GM19035 (cell line): ENCODE results near the gene PNPLA1.
"Not testable (repeated sequence)": the region's sequence is repeated elsewhere in the genome, so short reads cannot be mapped to it uniquely, and the experiment has no call there.

Source experiments
- ATAC-seq: cut with Tn5 transposase; IDR thresholded peaks from one replicate; pipeline ENCODE4 v1.9.1; 2021; ENCODE audit not compliant: unreplicated experiment

PNPLA1 gene

DNA sequence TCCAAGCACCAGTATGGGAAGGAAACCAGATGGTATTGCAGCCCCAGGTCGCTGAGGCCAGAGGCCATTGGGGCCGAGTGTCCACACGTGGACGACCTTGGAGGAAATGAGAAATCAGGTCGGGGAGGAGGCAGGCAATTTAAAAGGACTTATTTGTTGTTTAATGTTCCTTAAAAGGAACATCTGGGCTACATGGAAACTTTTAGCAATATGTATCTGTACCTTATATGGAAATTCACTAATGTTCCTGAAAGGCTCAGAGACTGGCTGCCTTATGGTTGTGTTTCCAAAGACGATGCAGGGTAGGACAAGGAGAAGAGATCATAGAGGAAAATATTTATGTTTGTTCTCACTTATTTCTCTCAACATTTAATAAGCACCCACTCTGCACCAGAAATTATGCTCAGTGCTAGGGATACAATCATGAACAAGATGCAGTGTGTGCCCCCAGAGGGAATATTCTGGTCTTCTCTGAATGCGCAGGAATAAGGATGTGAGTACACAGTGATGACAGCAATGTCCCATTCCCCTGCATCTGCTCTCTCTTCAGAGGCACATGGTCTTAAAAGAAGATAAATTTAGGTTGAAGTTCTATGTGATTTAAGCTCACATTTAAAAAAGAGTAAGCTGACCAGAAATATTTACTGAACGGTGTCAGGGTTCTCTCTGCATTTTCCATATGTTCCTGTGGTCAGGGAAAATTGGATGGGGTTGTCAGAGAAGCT, 63.5 kb downstream of the PNPLA1 start:
- no peak for ATAC-seq

GRCh38 chr6:36333931-36334725, 64.3 kb downstream of the PNPLA1 start:
- no peak for ATAC-seq

GRCh38 chr6:36334832-36335459, 65.1 kb downstream of the PNPLA1 start:
- ATAC-seq, result no peak

GRCh38 chr6:36335465-36336207, 65.8 kb downstream of the PNPLA1 start:
- no peak for ATAC-seq

GRCh38 chr6:36336208-36336710, 66.4 kb downstream of the PNPLA1 start:
- no peak for ATAC-seq

- no peak for ATAC-seq
Measured at GRCh38 chr6:36336779-36337241, 67.0 kb downstream of the PNPLA1 start, which contains the start of gene BNIP5. BNIP5 (minus strand) TSS chr6:36336888; CDS start chr6:36330690, 6,198 bp downstream.

GRCh38 chr6:36337814-36338213, 68.0 kb downstream of the PNPLA1 start:
- ATAC-seq, result no peak

GRCh38 chr6:36338223-36338622, 68.4 kb downstream of the PNPLA1 start:
- ATAC-seq, result not testable (repeated sequence)

DNA sequence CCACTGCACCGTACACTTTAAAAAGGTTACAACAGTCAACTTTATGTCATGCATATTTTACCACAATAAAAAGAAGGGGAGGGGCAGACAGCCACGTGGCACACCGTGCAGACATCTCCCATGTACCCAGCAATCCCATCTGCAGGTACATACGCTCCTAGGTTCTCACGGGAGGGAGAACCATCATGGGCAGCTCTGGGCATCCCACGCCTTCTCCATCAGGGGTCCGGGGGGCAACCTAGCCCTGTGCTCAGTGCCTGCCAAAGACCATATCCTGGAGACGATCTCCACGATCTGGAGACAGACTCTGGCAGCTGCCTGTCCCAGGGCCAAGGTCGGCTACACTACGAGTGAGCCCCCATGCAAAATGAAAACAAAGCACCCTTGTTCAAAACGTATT, 69.3 kb downstream of the PNPLA1 start:
- no peak for ATAC-seq

- no peak for ATAC-seq
Measured at GRCh38 chr6:36340306-36340617, 70.4 kb downstream of the PNPLA1 start.

DNA sequence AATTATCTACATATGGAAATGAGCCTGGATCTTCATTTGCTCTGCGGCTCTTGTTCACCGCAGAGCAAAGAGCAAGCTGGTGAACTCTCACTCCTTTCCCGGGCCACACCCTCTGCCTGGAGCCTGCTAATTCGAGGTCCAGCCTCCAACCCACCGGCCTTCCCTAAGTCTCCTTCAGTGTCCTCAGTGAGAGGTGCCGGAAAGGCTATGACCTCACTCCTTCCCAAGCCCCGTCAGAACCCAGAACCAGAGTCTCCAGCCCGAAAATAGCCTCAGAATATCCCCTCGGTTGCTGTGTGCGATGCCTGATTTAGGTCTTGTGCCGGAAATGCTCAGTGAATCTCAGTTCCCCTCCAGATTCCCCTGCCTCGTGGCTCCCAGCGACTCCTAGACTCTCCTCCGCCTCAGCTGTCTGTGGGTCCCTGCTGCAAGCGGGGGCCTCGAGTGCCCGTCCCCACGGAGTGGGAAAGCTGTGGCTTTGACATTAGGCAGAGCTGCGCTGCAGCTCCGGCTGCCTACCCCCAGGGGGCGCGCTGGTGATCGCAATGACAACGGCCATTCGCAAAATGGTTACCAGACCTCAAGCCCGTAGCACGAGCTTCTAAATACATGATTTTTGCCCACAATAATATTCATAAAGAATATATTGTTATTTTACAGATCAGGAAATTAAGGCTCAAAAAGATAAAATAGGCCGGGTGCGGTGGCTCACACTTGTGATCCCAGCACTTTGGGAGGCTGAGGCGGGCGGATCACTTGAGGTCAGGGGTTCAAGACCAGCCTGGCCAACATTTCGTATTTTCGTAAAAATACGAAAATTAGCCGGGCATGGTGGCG, 71.0 kb downstream of the PNPLA1 start:
- ATAC-seq, result peak; percentile 66

- no peak for ATAC-seq
Measured at GRCh38 chr6:36343109-36343680, 73.3 kb downstream of the PNPLA1 start.

DNA sequence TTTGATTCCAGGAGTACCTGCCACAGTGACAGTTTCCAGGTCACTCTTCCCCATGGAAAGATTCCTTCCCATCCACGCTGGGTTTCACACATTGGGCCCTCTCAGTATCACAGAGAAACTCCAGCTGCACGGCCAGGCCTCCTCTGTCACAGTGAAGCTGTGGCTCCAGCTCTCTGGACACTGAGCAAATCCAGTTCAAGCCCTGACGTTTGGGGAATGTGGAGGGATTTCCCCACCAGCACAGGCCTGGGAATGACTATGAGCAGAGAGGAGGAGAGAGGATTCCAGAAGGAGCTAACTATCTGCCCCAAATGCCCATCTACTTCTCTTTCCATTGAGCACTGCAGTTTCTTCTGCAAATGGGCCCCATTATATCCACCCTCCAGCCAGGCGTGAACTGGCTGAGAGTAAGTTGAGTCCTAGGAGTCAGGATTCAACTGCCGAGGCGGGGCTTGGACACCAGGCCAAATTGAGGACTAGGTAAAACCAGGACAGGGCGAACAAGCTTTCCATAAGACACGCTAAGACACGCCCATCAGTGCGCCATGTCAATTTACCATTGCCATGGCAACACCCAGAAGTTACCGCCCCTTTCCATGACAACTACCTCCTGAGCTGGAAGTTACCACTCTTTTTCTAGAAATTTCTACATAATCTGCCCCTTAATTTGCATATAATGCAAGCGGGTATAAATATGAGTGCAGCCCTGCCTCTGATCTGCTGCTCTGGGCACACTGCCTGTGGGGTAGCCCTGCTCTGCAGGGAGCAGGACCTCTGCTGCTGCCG, 76.0 kb downstream of the PNPLA1 start:
- no peak for ATAC-seq

DNA sequence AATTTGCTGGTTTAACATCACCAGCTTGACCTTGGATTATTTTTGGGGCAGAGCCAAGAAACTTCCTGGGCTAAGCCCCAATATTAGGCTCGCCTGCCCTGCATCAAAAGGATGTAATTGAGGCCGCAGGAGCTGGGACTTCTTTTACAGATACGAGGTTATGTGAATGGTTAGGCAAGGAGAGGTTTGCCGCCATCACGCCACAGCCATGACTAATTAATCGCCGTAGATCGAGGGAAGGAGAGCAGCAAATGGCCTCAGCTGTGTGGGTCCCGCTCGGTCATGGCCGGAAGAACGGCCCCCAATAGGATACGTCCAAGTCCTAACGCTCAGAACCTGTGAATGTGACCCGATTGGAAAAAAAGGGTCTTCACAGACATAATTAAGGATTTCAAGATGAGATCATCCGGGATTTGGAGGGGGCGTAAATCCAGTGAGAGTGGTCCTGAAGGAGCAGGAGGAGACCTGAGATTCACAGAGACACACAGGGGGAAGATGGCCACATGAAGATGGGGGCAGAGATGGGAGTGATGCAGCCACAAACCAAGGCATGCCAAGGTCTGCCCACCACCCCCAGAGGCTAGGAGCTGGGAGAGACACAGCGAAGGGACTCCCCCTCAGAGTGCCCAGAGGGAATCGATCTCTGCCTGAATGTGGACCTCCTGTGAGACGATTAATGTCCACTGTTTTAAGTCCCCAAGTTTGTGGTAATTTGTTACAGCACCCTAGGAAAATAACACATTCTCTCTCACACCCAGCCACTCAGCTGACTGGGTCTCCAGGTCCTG, 76.8 kb downstream of the PNPLA1 start:
- no peak for ATAC-seq

DNA sequence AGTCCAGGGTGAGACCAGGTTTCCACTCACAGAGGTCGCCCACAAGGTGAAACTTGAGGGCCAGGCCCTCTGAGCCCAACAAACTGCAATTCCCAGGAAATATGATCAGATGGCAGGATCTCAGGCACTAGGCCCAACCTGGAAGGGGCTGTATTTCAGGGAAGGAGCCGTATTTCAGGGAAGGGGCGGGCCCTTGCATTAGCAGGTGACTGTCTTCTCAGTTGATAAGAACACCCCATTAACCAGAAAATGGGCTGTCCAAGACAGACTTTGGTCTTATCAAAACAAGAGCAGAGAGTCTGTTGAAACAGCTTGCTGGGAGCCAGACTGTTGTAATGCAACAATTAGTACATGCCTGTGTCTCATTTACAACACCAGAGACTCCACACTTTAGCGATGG, 77.8 kb downstream of the PNPLA1 start:
- ATAC-seq, result no peak

DNA sequence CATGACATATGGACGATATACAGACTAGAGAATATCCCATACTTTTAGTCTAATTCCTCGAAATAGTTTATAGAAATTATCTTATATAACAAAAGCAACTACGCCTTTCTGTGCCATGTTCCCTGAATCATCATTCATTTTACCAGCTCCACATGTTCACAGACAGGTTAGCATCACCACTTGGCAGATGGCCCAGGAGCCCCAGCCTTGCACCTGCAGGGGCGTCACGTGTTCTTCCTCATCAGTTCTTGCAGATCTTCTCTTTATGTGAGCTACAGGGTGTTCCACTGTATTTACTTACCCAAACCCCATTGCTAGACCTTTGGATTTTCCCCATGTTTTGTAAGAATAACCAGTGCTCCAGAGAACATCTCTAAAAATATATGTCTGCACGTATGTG, 79.4 kb downstream of the PNPLA1 start:
- no peak for ATAC-seq

DNA sequence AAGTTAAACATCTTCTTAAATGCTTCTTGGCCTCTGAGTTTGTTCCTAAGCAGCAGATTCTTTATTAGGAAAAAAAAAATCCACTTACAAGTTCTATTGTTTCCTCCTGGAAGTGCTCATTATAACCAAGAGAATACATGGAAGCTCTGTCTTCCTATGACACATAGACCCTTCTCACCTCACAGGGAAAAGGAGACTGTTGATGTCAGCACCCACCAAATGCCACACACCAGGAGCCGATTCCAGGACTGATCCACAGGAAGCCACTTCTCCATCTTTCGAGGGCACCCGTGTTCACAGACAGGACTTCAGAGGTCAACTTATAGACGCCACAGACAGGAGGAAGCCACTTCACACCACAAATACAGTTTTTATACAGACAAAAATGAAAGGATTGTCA, 80.2 kb downstream of the PNPLA1 start:
- ATAC-seq, result no peak
